Stimulated activated CD4-positive, alpha-beta T cell treated with anti-CD3 and anti-CD28 coated beads, Interleukin-15, amount 100 ng/mL, for 24 hours (primary cell): ENCODE results near the gene ANTKMT.
A peak's percentile ranks its signal among the peaks of the same experiment; 100 is the strongest.

Experiments used
- DNase-seq: peaks from one replicate; pipeline ENCODE4 v3.0.0-alpha.2; 2020

Gene ANTKMT, protein sequence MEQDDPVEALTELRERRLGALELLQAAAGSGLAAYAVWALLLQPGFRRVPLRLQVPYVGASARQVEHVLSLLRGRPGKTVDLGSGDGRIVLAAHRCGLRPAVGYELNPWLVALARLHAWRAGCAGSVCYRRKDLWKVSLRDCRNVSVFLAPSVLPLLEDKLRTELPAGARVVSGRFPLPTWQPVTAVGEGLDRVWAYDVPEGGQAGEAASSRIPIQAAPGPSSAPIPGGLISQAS

DNA sequence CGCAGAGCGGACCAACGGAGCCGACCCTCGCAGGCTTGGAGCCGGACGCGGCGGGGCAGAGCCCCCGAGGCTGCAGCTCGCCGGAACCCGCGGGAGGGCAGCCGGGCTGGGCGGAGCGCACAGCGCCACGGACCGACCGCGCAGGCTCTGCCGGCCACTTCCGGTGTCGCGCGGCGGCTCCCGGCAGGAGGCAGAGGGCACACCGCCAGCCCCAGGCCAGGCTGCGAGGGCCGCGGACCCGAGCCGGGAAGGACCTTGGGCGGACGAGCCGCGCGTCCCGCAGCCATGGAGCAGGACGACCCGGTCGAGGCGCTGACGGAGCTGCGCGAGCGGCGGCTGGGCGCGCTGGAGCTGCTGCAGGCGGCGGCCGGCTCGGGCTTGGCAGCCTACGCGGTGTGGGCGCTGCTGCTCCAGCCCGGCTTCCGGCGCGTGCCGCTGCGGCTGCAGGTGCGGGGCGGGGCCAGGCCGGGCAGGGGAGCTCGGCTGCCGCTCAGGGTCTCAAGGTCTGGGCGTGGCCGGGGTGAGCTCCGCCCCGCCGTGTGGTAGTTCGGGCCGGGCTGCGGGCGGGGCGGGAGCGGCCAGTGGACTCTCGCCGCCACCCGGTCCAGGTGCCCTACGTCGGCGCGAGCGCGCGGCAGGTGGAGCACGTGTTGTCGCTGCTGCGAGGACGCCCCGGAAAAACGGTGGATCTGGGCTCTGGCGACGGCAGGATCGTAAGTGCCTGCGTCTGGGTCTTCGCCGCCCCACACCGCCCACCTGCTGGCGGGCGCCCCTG lies at the start of gene ANTKMT:
Gene ANTKMT (plus strand): TSS at position 157 of the 775 bp plus-strand sequence. CDS start 129 bp downstream, at position 286.
- DNase-seq = peak; percentile 90

DNA sequence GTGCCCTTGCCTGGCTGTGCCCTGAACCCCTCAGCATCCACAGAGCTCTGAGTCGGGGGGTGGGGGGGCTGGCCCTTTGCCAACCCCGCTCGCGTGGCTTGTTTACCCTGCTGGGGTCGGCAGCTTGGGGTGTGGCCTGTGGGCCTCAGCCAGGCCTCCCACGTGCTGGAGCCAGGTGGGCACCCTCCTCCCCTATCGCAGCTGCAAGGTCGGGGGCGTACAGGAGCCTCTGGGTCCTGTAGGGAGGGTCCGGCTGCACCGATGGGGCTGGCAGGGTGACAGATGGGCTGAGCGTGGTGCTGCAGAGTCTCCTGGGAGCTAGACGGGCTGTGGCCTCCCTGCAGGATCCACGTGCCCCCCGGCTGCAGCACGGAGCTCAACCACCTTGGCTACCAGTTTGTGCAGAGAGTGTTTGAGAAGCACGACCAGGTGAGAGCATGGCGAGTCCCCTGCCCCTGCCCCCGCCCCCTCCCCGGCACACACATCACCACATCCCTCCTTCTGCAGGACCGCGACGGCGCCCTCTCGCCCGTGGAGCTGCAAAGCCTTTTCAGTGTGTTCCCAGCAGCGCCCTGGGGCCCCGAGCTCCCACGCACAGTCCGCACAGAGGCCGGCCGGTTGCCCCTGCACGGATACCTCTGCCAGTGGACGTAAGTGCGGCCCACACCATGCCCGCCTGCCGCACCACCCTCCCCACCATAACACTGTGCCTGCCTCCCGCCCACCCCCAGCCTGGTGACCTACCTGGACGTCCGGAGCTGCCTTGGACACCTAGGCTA lies 49.4 kb upstream of the ANTKMT start:
- DNase-seq = no peak

DNA sequence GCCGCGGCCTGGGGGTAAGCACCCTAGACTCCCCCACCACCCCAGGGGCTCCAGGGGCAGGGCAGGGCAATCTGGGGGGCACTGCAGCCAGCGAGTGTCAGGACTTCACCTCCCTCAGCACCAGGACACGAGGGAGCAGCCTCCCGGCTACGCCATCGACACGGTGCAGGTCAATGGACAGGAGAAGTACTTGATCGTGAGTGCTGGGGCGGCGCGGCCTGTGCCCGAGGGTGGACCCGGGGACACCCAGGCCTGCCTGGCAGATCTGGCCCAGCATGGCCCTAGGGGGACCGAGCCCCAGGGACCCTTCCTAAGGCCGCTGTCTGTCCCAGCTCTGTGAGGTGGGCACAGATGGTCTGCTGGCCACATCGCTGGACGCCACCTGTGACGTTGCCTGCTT lies 48.6 kb upstream of the ANTKMT start:
- DNase-seq = no peak

DNA sequence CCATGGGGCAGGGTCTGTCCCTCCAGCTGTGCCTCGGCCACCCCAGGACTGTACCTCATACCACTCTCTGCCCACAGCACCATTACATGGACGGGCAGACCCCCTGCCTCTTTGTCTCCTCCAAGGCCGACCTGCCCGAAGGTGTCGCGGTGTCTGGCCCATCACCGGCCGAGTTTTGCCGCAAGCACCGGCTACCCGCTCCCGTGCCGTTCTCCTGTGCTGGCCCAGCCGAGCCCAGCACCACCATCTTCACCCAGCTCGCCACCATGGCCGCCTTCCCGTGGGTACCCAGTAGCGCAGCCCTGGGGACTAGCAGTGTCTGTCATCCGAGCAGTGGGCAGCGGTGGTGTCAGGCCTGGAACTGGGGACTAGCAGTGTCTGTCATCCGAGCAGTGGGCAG lies 48.1 kb upstream of the ANTKMT start:
- no peak for DNase-seq

DNA sequence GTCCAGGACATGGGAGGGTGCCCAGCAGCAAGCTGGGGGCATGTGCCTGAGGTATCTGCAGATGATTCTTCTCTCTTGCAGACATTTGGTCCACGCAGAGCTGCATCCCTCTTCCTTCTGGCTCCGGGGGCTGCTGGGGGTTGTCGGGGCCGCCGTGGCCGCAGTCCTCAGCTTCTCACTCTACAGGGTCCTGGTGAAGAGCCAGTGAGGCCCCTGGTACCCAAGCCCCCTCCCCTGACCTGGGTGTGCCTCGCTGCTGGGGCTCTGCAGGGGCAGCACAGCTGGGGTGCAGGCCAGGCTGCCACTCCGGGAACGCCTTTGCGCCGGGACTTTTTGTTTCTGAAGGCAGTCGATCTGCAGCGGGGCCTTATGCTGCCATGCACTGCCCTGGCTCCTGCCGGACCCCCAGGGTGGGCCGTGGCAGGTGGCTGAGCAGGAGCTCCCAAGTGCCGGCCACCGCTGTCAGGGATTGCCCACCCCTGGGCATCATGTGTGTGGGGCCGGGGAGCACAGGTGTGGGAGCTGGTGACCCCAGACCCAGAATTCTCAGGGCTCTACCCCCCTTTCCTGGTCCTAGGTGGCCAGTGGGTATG lies 47.5 kb upstream of the ANTKMT start:
- no peak for DNase-seq

DNA sequence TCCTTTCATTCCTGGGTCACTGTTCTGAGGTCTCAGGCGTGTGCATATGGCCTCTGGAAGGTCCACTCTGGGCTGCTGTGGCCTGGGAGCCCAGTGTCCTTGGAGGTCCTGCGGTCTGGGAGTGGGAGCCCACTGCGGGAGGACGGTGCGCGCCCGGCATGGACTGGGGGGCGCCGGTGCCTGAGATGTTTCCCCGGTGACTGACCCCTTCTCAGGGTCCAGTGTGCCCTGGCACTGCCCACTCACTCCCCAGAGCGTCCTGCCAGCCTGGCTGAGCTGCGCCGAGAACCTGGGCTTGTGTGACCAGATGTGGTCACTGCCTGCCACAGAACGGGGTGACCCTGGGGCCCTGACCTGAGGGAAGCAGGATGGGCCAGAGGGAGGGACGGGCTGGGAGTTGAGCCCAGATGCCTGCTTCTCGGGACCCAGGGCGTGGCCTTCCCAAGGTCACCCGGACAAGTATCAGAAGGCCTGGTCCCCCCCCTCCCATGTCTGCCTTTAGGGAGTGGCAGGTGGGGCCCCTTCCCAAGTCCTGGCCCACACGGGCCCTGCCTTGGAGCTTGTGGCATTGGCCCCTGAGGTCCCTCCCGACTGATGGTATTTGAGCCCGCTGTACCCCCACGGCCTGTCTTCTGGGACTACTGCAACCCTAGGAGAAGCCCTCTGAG lies 46.6 kb upstream of the ANTKMT start:
- DNase-seq = no peak

DNA sequence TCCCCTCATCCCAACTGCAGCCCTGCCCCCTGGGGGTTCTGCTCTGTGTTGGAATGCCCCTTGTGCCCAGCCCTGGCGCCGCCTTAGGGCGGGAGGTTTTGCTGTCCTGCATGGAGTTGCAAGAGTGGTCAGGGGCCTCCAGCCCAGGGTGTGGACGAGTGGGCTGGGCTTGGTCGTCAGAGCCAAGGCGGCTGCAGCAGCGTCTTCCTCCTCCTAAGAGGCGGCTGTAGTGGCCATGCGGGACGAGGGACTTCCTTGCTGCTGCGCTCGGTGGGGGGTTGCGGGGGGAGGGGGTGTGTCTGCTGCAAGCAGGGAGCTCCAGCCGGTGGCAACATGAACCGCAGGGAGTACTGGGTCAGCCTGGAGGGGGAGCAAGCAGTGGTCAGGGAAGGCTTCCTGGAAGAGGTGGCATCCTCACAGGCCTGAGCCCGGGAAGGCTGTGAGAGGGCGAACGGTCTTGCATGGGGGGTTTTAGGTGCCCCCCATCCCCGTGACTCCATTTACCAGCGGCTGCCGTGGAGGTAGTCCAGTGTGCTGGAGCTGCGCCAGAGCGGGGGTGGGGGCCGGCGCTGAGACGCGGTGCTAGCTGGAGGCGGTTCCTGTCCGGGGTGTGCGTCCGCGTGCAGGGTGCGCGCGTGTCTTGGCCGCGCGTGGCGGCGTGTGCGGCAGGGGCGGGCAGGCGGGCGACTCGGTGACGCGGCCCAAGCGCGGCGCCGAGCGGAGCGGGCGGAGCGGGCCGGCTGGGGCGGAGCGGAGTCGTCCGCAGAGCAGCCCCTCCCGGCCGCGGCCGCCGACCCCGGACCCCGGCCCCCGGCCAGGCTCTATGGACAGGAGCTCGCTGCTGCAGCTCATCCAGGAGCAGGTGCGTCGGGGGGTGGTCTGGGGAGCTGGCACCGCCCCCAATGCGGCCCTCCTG lies 45.7 kb upstream of the ANTKMT start, which contains the start of gene RHBDL1:
Gene RHBDL1 (plus strand): TSS at position 704 of the 916 bp plus-strand sequence. CDS start 120 bp downstream, at position 824.
- peak; percentile 40 for DNase-seq

DNA sequence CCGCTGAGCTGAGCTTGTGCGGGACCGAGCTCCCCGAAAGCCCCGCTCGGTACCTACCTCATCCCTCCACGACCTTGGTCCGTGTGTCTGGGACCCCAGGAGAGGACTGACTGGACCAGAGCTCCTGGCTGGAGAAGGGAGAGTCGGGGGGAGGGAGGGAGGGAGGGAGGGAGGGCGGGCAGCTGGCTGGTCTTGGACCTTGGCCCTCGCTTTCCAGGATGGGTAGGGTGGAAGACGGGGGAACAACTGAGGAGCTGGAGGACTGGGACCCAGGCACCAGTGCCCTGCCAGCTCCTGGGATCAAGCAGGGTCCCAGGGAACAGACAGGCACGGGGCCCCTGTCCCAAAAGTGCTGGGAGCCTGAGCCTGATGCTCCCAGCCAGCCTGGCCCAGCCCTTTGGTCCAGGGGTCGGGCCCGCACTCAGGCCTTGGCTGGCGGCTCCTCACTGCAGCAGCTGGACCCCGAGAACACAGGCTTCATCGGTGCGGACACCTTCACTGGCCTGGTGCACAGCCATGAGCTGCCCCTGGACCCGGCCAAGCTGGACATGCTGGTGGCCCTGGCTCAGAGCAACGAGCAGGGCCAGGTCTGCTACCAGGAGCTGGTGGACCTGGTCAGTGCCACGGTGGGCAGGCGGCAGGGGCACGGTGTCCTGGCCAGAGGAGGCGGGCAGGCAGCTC lies 44.9 kb upstream of the ANTKMT start:
- no peak for DNase-seq

DNA sequence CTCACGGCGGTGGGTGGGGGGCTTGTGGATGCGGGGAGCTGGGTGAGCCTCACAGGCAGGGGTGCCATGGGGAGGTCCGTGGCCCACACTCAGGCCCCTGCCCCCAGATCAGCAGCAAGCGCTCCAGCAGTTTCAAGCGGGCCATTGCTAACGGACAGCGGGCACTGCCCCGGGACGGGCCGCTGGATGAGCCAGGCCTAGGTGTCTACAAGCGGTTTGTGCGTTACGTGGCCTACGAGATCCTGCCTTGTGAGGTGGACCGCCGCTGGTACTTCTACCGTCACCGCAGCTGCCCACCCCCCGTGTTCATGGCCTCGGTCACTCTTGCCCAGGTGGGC lies 44.4 kb upstream of the ANTKMT start:
- no peak for DNase-seq

DNA sequence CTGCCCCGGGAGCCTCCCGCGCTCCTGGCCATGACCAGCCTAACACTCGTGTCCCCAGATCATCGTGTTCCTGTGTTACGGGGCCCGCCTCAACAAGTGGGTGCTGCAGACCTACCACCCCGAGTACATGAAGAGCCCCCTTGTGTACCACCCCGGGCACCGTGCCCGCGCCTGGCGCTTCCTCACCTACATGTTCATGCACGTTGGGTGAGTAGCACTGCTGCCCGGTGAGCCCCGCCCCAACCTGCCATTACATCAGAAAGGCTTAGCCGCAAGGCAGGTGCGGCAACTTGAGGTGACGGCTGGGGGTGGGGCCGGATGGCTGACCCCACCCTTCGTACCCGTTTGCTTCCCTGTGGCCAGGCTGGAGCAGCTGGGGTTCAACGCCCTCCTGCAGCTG lies 44.0 kb upstream of the ANTKMT start:
- no peak for DNase-seq

DNA sequence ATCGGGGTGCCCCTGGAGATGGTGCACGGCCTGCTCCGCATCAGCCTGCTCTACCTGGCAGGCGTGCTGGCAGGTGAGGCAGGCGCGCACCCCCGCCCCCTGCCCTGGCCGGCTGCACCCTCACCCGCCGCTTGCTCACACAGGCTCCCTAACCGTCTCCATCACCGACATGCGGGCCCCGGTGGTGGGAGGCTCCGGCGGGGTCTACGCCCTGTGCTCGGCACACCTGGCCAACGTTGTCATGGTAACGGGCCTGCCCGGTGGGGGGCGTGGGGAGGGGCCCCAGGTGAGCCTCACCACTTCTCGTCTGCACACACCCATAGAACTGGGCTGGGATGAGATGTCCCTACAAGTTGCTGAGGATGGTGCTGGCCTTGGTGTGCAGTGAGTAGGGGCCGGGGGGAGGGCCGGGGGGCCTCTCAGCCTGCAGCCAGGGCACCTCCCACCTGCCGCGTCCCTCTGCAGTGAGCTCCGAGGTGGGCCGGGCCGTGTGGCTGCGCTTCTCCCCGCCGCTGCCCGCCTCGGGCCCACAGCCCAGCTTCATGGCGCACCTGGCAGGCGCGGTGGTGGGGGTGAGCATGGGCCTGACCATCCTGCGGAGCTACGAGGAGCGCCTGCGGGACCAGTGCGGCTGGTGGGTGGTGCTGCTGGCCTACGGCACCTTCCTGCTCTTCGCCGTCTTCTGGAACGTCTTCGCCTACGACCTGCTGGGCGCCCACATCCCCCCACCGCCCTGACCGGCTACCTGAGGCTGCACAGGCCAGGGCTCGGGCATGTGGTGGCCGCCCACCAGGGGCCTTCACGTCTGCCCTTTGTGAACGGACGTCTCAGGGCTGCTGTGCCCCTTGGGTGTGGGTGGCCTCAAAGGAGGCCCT lies 43.4 kb upstream of the ANTKMT start:
- DNase-seq = no peak

DNA sequence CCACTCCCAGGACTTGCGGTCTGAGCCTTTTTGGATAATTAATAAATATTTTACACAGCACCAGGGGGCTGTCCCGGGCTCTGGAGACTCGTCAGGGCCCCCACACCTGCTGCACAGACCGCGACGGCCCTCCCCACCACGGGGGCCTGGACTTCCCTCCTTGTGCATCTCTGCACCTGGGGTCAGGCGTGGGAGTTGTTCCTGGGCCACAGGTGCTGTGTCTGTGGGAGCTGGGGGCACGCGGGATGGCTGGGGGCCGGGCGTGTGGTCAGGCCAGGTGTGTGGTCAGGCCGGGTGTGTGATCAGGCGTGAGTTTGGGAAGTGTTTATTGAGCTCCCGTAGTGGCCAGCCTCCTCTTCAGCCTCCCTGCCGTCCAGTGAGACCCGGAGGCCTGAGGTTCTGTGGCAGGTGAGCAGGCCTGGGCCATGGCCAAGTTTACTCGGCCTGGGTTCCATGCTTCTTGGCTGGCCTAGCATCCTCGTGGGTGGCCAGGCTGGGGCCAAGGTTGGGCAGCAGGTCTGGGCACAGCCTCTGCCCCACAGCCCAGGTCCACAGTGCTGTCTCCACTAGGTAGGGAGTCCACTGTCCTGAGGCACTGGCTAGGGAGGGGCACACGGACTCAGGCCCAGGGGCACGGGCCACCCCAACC lies 42.6 kb upstream of the ANTKMT start:
- DNase-seq = no peak

DNA sequence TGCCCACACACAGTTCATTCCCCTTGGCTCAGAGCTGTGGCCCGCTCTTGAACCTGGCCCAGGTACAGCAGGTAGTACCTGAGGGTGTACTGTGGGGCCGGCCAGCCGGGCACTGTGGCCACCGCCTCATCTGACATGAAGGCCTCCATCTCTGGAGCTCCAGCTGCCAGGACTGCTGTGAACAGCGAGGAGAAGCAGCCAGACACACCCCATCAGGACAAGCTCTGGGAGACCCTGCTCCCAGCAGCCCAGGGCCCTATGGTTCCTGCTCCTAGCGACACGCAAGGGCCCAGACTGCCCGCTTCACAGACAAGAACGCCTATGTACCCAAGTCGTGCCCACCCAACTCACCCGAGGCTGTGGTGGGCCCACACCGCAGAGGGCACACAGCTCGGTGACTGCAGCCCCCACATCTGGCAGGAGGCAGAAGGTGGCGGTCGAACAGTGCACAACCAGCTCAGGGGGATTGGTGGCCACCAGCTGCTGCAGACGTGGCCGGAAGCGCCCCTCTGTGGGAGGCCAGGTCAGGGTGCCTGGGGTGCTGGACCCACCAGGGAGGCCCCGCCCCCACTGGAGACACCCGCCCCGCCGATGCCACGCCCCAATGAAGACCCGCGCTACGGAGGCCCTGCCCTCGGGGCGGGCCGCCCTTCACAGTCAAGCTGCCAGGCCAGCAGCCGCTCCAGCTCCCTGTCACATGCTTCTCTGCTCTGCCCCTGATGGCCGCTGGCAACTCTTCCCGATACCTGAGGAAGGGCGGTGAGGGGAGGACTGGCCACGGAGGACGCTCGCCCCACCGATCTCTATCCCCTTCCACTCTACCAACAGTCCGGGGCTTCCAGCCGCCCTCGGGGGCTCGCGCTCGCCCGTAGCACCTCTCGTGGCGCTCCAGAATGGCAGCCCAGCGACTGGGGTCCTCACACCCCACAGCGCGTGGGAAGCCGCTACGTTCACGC lies 41.8 kb upstream of the ANTKMT start:
- DNase-seq = peak; percentile 70

DNA sequence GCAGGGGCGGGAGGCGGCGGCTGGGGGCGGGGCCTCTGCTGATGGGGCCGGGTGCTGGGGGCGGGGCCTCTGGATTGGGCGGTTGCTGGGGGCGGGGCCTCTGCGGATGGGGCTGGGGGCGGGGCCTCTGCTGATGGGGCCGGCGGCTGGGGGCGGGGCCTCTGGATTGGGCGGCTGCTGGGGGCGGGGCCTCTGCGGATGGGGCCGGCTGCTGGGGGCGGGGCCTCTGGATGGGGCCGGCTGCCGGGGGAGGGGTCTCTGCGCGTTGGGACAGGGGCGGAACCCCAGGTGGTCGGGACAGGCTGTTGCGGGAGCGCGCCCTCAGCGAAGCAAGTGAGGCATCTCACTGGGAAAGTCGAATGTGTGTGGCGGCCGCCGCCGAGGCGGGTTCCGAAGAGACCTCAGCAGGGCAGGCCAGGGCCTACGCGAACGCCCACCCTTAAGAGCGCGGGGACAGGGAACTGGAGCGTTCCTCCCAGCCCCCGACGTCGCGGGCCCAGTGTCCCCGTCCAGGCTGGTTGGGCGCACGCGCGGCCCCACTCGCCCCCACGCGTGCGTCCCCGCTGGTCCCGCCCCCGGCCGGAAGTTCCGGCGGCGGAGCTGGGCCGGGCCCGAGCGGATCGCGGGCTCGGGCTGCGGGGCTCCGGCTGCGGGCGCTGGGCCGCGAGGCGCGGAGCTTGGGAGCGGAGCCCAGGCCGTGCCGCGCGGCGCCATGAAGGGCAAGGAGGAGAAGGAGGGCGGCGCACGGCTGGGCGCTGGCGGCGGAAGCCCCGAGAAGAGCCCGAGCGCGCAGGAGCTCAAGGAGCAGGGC lies 40.9 kb upstream of the ANTKMT start, which contains the start of gene STUB1:
Gene STUB1 (plus strand): TSS at position 597 of the 811 bp plus-strand sequence. CDS start 116 bp downstream, at position 713.
- DNase-seq = peak; percentile 94

DNA sequence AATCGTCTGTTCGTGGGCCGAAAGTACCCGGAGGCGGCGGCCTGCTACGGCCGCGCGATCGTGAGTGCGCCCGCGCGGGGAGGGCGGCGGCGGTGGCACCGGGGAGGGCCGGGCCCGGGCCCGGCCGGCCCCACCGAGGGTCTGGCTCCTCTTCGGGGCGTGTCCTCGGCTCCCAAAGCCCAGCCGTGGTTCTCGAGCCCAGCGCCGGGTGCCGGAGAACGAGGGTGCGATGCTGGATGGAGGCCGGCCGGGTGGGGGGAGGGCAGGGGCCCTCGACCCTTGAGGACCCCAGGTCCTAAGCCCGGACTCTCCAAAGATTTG lies 40.4 kb upstream of the ANTKMT start:
- no peak for DNase-seq

DNA sequence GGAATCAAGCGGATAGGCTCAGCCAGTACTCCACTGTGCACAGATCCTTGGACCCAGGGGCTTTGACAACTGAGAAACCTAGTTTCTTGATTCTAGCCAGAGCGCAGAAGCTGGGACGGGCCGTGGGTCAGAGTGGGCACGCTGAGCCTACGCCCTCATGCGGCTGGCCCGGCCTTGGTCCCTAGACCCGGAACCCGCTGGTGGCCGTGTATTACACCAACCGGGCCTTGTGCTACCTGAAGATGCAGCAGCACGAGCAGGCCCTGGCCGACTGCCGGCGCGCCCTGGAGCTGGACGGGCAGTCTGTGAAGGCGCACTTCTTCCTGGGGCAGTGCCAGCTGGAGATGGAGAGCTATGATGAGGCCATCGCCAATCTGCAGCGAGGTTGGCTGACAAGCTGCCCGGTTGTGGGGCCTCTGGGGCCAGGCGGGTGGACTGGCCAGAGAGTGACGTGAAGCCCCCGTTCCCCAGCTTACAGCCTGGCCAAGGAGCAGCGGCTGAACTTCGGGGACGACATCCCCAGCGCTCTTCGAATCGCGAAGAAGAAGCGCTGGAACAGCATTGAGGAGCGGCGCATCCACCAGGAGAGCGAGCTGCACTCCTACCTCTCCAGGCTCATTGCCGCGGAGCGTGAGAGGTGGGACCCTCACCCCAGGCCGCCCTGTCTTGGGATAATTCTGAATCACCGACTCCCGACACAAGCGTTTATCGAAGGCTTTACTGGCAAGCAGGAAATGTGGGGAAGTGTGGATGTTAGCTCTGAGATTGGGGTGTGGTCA lies 39.8 kb upstream of the ANTKMT start:
- DNase-seq = peak; percentile 38
